Neural cell (in vitro differentiated cells): ENCODE data around the gene QKI. TPM values are rescaled to one million over a fixed set of nuclear protein-coding genes. Genes with fewer than 3 reads are reported as not detected.

ENCODE experiments used
- H2AFZ ChIP-seq: fragments of 200-600, 300-800 bp; sonication (generic), shearing (Covaris generic); 2 replicates; pipeline ENCODE4 v1.6.0; 2014; ENCODE audit warnings: low read depth, mild to moderate bottlenecking, antibody characterized with exemption, low read length, moderate library complexity
- H3F3A ChIP-seq: fragments of 200-600 bp; shearing (Covaris generic); 2 replicates; pipeline ENCODE4 v1.6.1; 2016; ENCODE audit warnings: mild to moderate bottlenecking, moderate library complexity, mixed read lengths, antibody characterized with exemption, low read length; ENCODE audit not compliant: insufficient read depth, poor library complexity, severe bottlenecking
- H3K27ac ChIP-seq: fragments of 200-600, 300-800 bp; sonication (generic), shearing (Covaris generic); 2 replicates; pipeline ENCODE4 v1.5.1; 2014; ENCODE audit warnings: mild to moderate bottlenecking, low read length, moderate library complexity
- H3K27me3 ChIP-seq: fragments of 300-800, 200-600 bp; sonication (generic), shearing (Covaris generic); 2 replicates; pipeline ENCODE4 v1.6.0; 2014; ENCODE audit warnings: mild to moderate bottlenecking, low read depth, low read length, moderate library complexity; ENCODE audit not compliant: insufficient read depth
- H3K36me3 ChIP-seq: fragments of 300-800, 200-600 bp; sonication (generic), shearing (Covaris generic); 2 replicates; pipeline ENCODE4 v1.5.1; 2014; ENCODE audit warnings: mild to moderate bottlenecking, antibody characterized with exemption, low read length, moderate library complexity; ENCODE audit not compliant: insufficient read depth
- H3K4me2 ChIP-seq: fragments of 300-800, 200-600 bp; sonication (generic), shearing (Covaris generic); 2 replicates; pipeline ENCODE4 v1.6.0; 2014; ENCODE audit warnings: mild to moderate bottlenecking, low read length
- H3K4me3 ChIP-seq: fragments of 300-800, 200-600 bp; sonication (generic), shearing (Covaris generic); 2 replicates; pipeline ENCODE4 v1.5.1; 2014; ENCODE audit warnings: mild to moderate bottlenecking, low read length, moderate library complexity
- H3K79me2 ChIP-seq: fragments of 200-600 bp; shearing (Covaris generic); replicated peaks from 2 replicates; pipeline ENCODE4 v1.6.0; 2014; ENCODE audit warnings: mild to moderate bottlenecking, low read length, moderate library complexity; ENCODE audit not compliant: insufficient read depth
- H3K9ac ChIP-seq: fragments of 300-800, 200-600 bp; sonication (generic), shearing (Covaris generic); 2 replicates; pipeline ENCODE4 v1.6.1; 2016; ENCODE audit warnings: mild to moderate bottlenecking, low read length, mixed read lengths
- H3K9me2 ChIP-seq: fragments of 200-600 bp; shearing (Covaris generic); 2 replicates; pipeline ENCODE4 v1.6.1; 2016; ENCODE audit warnings: mild to moderate bottlenecking, low read length, mixed read lengths; ENCODE audit not compliant: insufficient read depth
- H3K9me3 ChIP-seq: fragments of 200-600, 300-800 bp; sonication (generic), shearing (Covaris generic); 2 replicates; pipeline ENCODE4 v1.6.1; 2016; ENCODE audit warnings: mild to moderate bottlenecking, mixed run types, low read length, moderate library complexity, mixed read lengths
- H4K20me1 ChIP-seq: fragments of 200-600 bp; shearing (Covaris generic); 2 replicates; pipeline ENCODE4 v1.6.1; 2016; ENCODE audit warnings: mild to moderate bottlenecking, mixed run types; ENCODE audit not compliant: insufficient read depth
- EP300 ChIP-seq: fragments of 450-650 bp; conservative IDR thresholded peaks from 2 replicates; pipeline ENCODE4 v1.6.1; 2014; ENCODE audit warnings: antibody characterized with exemption, mild to moderate bottlenecking, moderate library complexity; ENCODE audit not compliant: poor library complexity, severe bottlenecking
- EZH2 ChIP-seq: fragments of 200-600, 300-800 bp; shearing (Covaris generic), sonication (generic); IDR thresholded peaks from 2 replicates; pipeline ENCODE4 v1.6.1; 2014; ENCODE audit warnings: antibody characterized with exemption, low read length, borderline replicate concordance, mild to moderate bottlenecking; ENCODE audit not compliant: insufficient read depth, poor library complexity, severe bottlenecking
- MXI1 ChIP-seq: fragments of 450-650 bp; conservative IDR thresholded peaks from 2 replicates; pipeline ENCODE4 v1.6.1; 2014; ENCODE audit warnings: antibody characterized with exemption, mild to moderate bottlenecking; ENCODE audit not compliant: poor library complexity, severe bottlenecking
- POLR2AphosphoS5 ChIP-seq: IDR thresholded peaks from 2 replicates; pipeline ENCODE4 v1.6.1; 2012
- RAD21 ChIP-seq: fragments of 450-650 bp; conservative IDR thresholded peaks from 2 replicates; pipeline ENCODE4 v1.6.1; 2014; ENCODE audit warnings: antibody characterized with exemption, mild to moderate bottlenecking, moderate library complexity
- SMC3 ChIP-seq: fragments of 450-650 bp; conservative IDR thresholded peaks from 2 replicates; pipeline ENCODE4 v1.6.1; 2014; ENCODE audit warnings: antibody characterized with exemption, mild to moderate bottlenecking, moderate library complexity; ENCODE audit not compliant: poor library complexity
- TAF1 ChIP-seq: IDR thresholded peaks from 2 replicates; pipeline ENCODE4 v1.6.1; 2012; ENCODE audit warnings: low read depth
- polyA plus RNA-seq: library from polyadenylated mRNA; depleted of rRNA; stranded (reverse); fragments of >200 nt; gene quantifications from 2 replicates; pipeline ENCODE4 v1.2.3, GENCODE V29; 2014
- TF ChIP-seq, protein P1 (sequence below): fragments of 450-650 bp; IDR thresholded peaks from 2 replicates; pipeline ENCODE4 v1.5.1; 2014; ENCODE audit warnings: antibody characterized with exemption, mild to moderate bottlenecking, moderate library complexity; ENCODE audit not compliant: poor library complexity, severe bottlenecking
- TF ChIP-seq, protein P2 (sequence below): IDR thresholded peaks from 2 replicates; pipeline ENCODE4 v1.6.1; 2012; ENCODE audit warnings: borderline replicate concordance

QKI gene
- polyA plus RNA-seq, 1 donor from 2014 or later = 39.0 TPM

DNA sequence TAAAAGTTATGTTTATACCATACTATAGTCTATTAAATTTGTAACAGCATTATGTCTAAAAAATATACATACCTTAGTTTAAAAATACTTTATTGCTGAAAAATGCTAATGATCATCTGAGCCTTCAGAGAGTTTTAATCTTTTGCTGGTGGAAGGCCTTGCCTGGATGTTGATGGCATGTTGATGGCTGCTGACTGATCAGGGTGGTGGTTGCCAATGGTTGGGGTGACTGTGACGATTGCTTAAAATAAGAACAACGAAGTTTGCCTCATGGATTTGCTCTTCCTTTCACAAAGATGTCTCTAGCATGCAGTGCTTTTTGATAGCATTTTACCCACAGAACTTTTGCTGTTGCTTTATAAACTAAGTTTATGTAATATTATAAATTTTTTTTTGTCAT lies 68.6 kb downstream of the QKI start:
- Histone ChIP-seq H3F3A (no peaks in the 10 kb centered on the region), H2AFZ (no peak overlapping the region), H3K4me3 (no peak overlapping the region), H4K20me1 (no peaks in the 10 kb centered on the region), H3K9ac (no peak overlapping the region), H3K9me3 (no peaks in the 10 kb centered on the region), H3K36me3 (peaks cover 9% of the 10 kb centered on the region), H3K27me3 (no peaks in the 10 kb centered on the region), H3K27ac (no peak overlapping the region), H3K4me2 (no peak overlapping the region), H3K9me2 (no peaks in the 10 kb centered on the region), H3K79me2 (peaks cover 87% of the 10 kb centered on the region)
- TF ChIP-seq, protein P1, sequence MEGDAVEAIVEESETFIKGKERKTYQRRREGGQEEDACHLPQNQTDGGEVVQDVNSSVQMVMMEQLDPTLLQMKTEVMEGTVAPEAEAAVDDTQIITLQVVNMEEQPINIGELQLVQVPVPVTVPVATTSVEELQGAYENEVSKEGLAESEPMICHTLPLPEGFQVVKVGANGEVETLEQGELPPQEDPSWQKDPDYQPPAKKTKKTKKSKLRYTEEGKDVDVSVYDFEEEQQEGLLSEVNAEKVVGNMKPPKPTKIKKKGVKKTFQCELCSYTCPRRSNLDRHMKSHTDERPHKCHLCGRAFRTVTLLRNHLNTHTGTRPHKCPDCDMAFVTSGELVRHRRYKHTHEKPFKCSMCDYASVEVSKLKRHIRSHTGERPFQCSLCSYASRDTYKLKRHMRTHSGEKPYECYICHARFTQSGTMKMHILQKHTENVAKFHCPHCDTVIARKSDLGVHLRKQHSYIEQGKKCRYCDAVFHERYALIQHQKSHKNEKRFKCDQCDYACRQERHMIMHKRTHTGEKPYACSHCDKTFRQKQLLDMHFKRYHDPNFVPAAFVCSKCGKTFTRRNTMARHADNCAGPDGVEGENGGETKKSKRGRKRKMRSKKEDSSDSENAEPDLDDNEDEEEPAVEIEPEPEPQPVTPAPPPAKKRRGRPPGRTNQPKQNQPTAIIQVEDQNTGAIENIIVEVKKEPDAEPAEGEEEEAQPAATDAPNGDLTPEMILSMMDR = no peak
- TF ChIP-seq EP300 (no peak), POLR2AphosphoS5 (no peak), RAD21 (no peak), MXI1 (no peak), SMC3 (no peak), EZH2 (no peak), TAF1 (no peak)
- TF ChIP-seq, protein P2, sequence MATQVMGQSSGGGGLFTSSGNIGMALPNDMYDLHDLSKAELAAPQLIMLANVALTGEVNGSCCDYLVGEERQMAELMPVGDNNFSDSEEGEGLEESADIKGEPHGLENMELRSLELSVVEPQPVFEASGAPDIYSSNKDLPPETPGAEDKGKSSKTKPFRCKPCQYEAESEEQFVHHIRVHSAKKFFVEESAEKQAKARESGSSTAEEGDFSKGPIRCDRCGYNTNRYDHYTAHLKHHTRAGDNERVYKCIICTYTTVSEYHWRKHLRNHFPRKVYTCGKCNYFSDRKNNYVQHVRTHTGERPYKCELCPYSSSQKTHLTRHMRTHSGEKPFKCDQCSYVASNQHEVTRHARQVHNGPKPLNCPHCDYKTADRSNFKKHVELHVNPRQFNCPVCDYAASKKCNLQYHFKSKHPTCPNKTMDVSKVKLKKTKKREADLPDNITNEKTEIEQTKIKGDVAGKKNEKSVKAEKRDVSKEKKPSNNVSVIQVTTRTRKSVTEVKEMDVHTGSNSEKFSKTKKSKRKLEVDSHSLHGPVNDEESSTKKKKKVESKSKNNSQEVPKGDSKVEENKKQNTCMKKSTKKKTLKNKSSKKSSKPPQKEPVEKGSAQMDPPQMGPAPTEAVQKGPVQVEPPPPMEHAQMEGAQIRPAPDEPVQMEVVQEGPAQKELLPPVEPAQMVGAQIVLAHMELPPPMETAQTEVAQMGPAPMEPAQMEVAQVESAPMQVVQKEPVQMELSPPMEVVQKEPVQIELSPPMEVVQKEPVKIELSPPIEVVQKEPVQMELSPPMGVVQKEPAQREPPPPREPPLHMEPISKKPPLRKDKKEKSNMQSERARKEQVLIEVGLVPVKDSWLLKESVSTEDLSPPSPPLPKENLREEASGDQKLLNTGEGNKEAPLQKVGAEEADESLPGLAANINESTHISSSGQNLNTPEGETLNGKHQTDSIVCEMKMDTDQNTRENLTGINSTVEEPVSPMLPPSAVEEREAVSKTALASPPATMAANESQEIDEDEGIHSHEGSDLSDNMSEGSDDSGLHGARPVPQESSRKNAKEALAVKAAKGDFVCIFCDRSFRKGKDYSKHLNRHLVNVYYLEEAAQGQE = no peak

DNA sequence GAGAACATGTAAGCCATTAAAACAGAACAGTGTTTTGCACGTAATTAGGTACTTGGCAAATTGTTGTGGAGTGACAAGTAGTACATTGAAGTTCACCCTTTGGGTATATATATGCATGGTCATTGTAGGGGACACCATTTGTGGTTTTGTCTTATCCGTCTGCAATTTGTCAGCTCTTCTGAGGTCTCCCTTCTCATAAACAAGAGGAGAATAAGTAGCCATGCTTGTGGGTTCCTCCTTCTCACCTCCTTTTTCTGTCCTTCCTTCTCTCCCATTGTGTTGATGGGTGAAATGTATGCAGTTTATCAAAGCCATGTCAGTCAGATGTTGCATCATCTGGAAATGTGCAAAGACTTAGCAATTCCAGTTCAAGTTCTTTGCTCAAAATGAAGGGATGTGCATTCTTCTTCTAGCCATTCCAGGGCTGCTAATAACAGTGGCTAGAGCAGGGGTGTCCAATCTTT lies 70.9 kb downstream of the QKI start:
- H3K36me3 ChIP-seq = no peaks in the 10 kb centered on the region
- H3K4me2 ChIP-seq = no peak overlapping the region
- H3K9me2 ChIP-seq = no peaks in the 10 kb centered on the region
- no peaks in the 10 kb centered on the region for H3F3A ChIP-seq
- no peak overlapping the region for H3K27ac ChIP-seq
- no peaks in the 10 kb centered on the region for H4K20me1 ChIP-seq
- peaks cover 87% of the 10 kb centered on the region for H3K79me2 ChIP-seq
- TF ChIP-seq, protein P1 = no peak
- TF ChIP-seq RAD21 = no peak
- no peak overlapping the region for H3K9ac ChIP-seq
- H2AFZ ChIP-seq = no peak overlapping the region
- no peaks in the 10 kb centered on the region for H3K27me3 ChIP-seq
- H3K9me3 ChIP-seq = no peaks in the 10 kb centered on the region
- no peak overlapping the region for H3K4me3 ChIP-seq
